ENCODE data around the gene LUZP1.

The LUZP1 gene

GRCh38 chr1:23111600-23112535, 56.8 kb downstream of the LUZP1 start:
- Histone ChIP-seq H3K27me3 (replicated peaks; ENCODE audit: control insufficient read depth, insufficient read depth, low read length) (no peaks in the 10 kb centered on the region), H3K36me3 (ENCODE audit: control insufficient read depth, insufficient read depth, low read length) (peaks cover 1% of the 10 kb centered on the region; the same call in 1 of the 2 replicates), H3K4me3 (replicated peaks; ENCODE audit: low read depth, low read length) (no peak overlapping the region)
- no peak for TF ChIP-seq CTCF (IDR thresholded peaks at IDR 0.05; ENCODE audit: insufficient read depth, low read length, poor library complexity, severe bottlenecking)
- DNase-seq (ENCODE audit: extremely low read depth, insufficient read length) = no peak

- no peak for TF ChIP-seq CTCF (IDR thresholded peaks at IDR 0.05; ENCODE audit: insufficient read depth, low read length, poor library complexity, severe bottlenecking)
- no peak for DNase-seq (ENCODE audit: extremely low read depth, insufficient read length)
- Histone ChIP-seq H3K27me3 (replicated peaks; ENCODE audit: control insufficient read depth, insufficient read depth, low read length) (no peaks in the 10 kb centered on the region), H3K4me3 (replicated peaks; ENCODE audit: low read depth, low read length) (no peak overlapping the region), H3K36me3 (ENCODE audit: control insufficient read depth, insufficient read depth, low read length) (peaks cover 1% of the 10 kb centered on the region; the same call in 1 of the 2 replicates)
Measured at GRCh38 chr1:23110391-23110790, 58.3 kb downstream of the LUZP1 start.

GRCh38 chr1:23108918-23109533, 59.6 kb downstream of the LUZP1 start:
- H3K36me3 ChIP-seq (ENCODE audit: control insufficient read depth, insufficient read depth, low read length) = peaks cover 1% of the 10 kb centered on the region; the same call in 1 of the 2 replicates
- no peaks in the 10 kb centered on the region for H3K27me3 ChIP-seq (replicated peaks; ENCODE audit: control insufficient read depth, insufficient read depth, low read length)
- TF ChIP-seq CTCF (IDR thresholded peaks at IDR 0.05; ENCODE audit: insufficient read depth, low read length, poor library complexity, severe bottlenecking) = no peak
- no peak overlapping the region for H3K4me3 ChIP-seq (replicated peaks; ENCODE audit: low read depth, low read length)
- DNase-seq (ENCODE audit: extremely low read depth, insufficient read length) = no peak

- TF ChIP-seq CTCF (IDR thresholded peaks at IDR 0.05; ENCODE audit: insufficient read depth, low read length, poor library complexity, severe bottlenecking) = no peak
- Histone ChIP-seq H3K27me3 (replicated peaks; ENCODE audit: control insufficient read depth, insufficient read depth, low read length) (no peaks in the 10 kb centered on the region), H3K36me3 (ENCODE audit: control insufficient read depth, insufficient read depth, low read length) (peaks cover 1% of the 10 kb centered on the region; the same call in 1 of the 2 replicates), H3K4me3 (replicated peaks; ENCODE audit: low read depth, low read length) (no peak overlapping the region)
- no peak for DNase-seq (ENCODE audit: extremely low read depth, insufficient read length)
Measured at GRCh38 chr1:23103001-23103889, 65.4 kb downstream of the LUZP1 start.

- no peaks in the 10 kb centered on the region for H3K36me3 ChIP-seq (ENCODE audit: control insufficient read depth, insufficient read depth, low read length)
- no peak overlapping the region for H3K4me3 ChIP-seq (replicated peaks; ENCODE audit: low read depth, low read length)
- TF ChIP-seq CTCF (IDR thresholded peaks at IDR 0.05; ENCODE audit: insufficient read depth, low read length, poor library complexity, severe bottlenecking) = no peak
- DNase-seq (ENCODE audit: extremely low read depth, insufficient read length) = no peak
- H3K27me3 ChIP-seq (replicated peaks; ENCODE audit: control insufficient read depth, insufficient read depth, low read length) = no peaks in the 10 kb centered on the region
Measured at GRCh38 chr1:23102289-23102688, 66.4 kb downstream of the LUZP1 start.
